ENCODE results near the gene ZNF804B.

DNA sequence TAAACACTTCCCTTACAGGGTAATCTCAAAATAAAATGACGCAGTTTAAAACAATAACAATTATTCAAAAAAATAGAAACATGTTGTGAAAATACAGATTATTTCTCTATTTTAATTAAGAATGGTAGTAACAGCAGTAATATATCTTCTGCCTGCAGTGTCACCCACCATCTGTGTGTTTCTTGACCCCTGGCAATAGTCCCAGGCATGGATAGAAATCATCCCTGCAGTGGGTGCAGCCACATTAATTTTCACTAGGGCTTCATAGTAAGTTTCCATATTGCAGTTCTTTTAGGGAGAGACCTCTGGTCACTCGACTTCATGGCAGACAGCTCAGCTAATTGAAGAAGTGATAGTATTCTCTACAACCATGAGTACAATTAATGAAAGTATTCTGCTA is 506.1 kb downstream of the ZNF804B start:
- TF ChIP-seq RFX1 (IDR thresholded peaks at IDR 0.05) (no peak), SMARCA5 (IDR thresholded peaks at IDR 0.05) (no peak)

All from K562 (cell line).